Body of pancreas (tissue), 4 donors: ENCODE results near the gene CDH20.

Experiments used
- POLR2A ChIP-seq, 3 donors: fragments of 450-650 bp; IDR thresholded peaks; one replicate each; pipeline ENCODE4 v1.6.1; 2016; ENCODE audit warnings: antibody characterized with exemption in 3 of 3, mild to moderate bottlenecking in 2 of 3
- TF ChIP-seq, protein P1 (sequence below), 7 experiments: fragments of 450-650 bp in 4 of 7; fragments of 200-600 bp in 3 of 7; sonication (generic) in 3 of 7; IDR thresholded peaks; one replicate each; pipeline ENCODE4 v1.5.1; 2016 to 2019; ENCODE audit warnings: antibody characterized with exemption in 7 of 7

DNA sequence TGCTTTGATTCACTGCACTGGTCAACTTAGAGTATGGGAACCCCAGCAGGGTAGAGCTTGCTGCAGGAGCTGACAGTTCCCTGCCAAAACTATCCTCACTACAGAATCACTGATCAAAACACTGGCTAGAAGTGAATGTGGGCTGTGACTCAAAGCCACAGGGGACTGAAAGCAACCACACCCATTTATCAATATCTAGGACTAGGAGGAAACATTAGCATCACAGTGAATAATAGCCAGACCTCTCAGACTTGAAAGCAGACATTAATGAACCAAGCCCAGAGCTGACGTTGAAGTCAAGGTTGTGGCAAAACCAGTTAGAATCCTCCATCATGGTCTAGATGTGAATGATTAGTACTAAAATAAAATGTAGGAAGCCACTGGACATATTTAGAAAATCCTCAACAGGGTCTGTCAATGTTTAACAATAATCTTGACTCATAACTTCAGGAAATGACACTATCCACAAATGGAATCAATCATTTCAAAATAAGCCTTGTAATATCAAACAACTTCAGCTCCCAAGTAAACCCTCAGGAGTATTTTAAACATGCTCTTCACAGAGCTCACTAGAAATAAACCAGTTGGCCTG, 131.4 kb downstream of the CDH20 start:
- TF ChIP-seq, protein P1, sequence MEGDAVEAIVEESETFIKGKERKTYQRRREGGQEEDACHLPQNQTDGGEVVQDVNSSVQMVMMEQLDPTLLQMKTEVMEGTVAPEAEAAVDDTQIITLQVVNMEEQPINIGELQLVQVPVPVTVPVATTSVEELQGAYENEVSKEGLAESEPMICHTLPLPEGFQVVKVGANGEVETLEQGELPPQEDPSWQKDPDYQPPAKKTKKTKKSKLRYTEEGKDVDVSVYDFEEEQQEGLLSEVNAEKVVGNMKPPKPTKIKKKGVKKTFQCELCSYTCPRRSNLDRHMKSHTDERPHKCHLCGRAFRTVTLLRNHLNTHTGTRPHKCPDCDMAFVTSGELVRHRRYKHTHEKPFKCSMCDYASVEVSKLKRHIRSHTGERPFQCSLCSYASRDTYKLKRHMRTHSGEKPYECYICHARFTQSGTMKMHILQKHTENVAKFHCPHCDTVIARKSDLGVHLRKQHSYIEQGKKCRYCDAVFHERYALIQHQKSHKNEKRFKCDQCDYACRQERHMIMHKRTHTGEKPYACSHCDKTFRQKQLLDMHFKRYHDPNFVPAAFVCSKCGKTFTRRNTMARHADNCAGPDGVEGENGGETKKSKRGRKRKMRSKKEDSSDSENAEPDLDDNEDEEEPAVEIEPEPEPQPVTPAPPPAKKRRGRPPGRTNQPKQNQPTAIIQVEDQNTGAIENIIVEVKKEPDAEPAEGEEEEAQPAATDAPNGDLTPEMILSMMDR (IDR thresholded peaks at IDR 0.05): no peak
- TF ChIP-seq POLR2A (IDR thresholded peaks at IDR 0.05): no peak
